Measurements from ENCODE around the gene PPFIA1. TPM values are rescaled to one million over a fixed set of nuclear protein-coding genes. Genes with fewer than 3 reads are reported as not detected.

Gene PPFIA1
- 73.0 TPM in 2 replicates for polyA plus RNA-seq (2013)

- Histone ChIP-seq H3K18ac (ENCODE audit: low read length) (peak within 1 kb of the TSS; percentile 51), H2BK120ac (ENCODE audit: insufficient read depth, low read length, poor library complexity) (peak within 1 kb of the TSS; percentile 29), H3K36me3 (ENCODE audit: control insufficient read depth in 1 of 2, insufficient read depth in 2 of 2, low read length in 2 of 2) (peaks cover 4 to 18% of the 10 kb centered on the region in 2 experiments), H3K4me3 (ENCODE audit: low read depth, low read length) (peak within 1 kb of the TSS; percentile 99), H3K27me3 (ENCODE audit: insufficient read depth, low read length) (no peaks in the 10 kb centered on the region), H2AFZ (ENCODE audit: insufficient read depth, low read length, poor library complexity) (peak within 1 kb of the TSS; percentile 78), H3K9ac (ENCODE audit: low read length) (peak within 1 kb of the TSS; percentile 92), H3K9me3 (ENCODE audit: insufficient read depth, low read depth, low read length) (no peaks in the 10 kb centered on the region), H2BK12ac (ENCODE audit: low read length) (no peak within 1 kb of the TSS), H3K23ac (ENCODE audit: low read length) (no peak within 1 kb of the TSS), H4K8ac (ENCODE audit: low read depth, low read length) (peak within 1 kb of the TSS; percentile 74), H4K91ac (ENCODE audit: low read depth, low read length) (peak within 1 kb of the TSS; percentile 67), H3K27ac (ENCODE audit: low read depth, low read length) (peak within 1 kb of the TSS; percentile 62), H2BK5ac (ENCODE audit: low read depth, low read length, poor library complexity) (peak within 1 kb of the TSS; percentile 34), H3K4me1 (ENCODE audit: control insufficient read depth in 1 of 2, insufficient read depth in 2 of 2, low read length in 2 of 2) (no peaks in the 10 kb centered on the region), H3K4me2 (ENCODE audit: low read length) (peak within 1 kb of the TSS; percentile 98), H3K79me1 (ENCODE audit: low read length) (peaks cover 10% of the 10 kb centered on the region), H3K4ac (ENCODE audit: low read depth, low read length) (peak within 1 kb of the TSS; percentile 83), H2AK5ac (ENCODE audit: low read length) (no peak within 1 kb of the TSS), H3K79me2 (ENCODE audit: control insufficient read depth, insufficient read depth, low read length, poor library complexity) (peaks cover 9% of the 10 kb centered on the region), H3K14ac (ENCODE audit: low read length) (peak within 1 kb of the TSS; percentile 78), H4K12ac (ENCODE audit: low read depth, low read length) (peak within 1 kb of the TSS; percentile 60)
- WGBS (ENCODE audit: extremely low coverage, insufficient coverage, insufficient read length) = no CpG with 5 or more reads among the region's 99 CpGs
- peak; percentile 97 to 99 for DNase-seq
These were observed at the start of gene PPFIA1 for GRCh38 chr11:70270104-70270876. Gene PPFIA1, plus strand, starts transcription at chr11:70270690. Its CDS starts 1,483 bp downstream, at chr11:70272173.

- WGBS (ENCODE audit: extremely low coverage, insufficient coverage, insufficient read length) = no CpG with 5 or more reads among the region's 1 CpG
These were observed 49.6 kb upstream of the PPFIA1 start for GRCh38 chr11:70220920-70221319.

GRCh38 chr11:70225681-70226177 lies 44.8 kb upstream of the PPFIA1 start:
- WGBS (ENCODE audit: extremely low coverage, insufficient coverage, insufficient read length) = no CpG with 5 or more reads among the region's 8 CpGs
- Histone ChIP-seq H3K36me3 (ENCODE audit: control insufficient read depth in 1 of 2, insufficient read depth in 2 of 2, low read length in 2 of 2) (no peaks in the 10 kb centered on the region), H4K8ac (ENCODE audit: low read depth, low read length) (no peak overlapping the region)

More at GRCh38 chr11:70220920-70221319, 49.6 kb upstream of the PPFIA1 start:
- no peak overlapping the region for H4K12ac ChIP-seq (ENCODE audit: low read depth, low read length)
- H3K9me3 ChIP-seq (ENCODE audit: insufficient read depth, low read depth, low read length) = no peaks in the 10 kb centered on the region
- H4K8ac ChIP-seq (ENCODE audit: low read depth, low read length) = no peak overlapping the region
- no peaks in the 10 kb centered on the region for H3K36me3 ChIP-seq (ENCODE audit: control insufficient read depth in 1 of 2, insufficient read depth in 2 of 2, low read length in 2 of 2)
- no peak overlapping the region for H2BK12ac ChIP-seq (ENCODE audit: low read length)
- no peak overlapping the region for H3K9ac ChIP-seq (ENCODE audit: low read length)
- H3K79me1 ChIP-seq (ENCODE audit: low read length) = no peaks in the 10 kb centered on the region
- DNase-seq = no peak
- no peak overlapping the region for H2AFZ ChIP-seq (ENCODE audit: insufficient read depth, low read length, poor library complexity)
- no peak overlapping the region for H3K4me3 ChIP-seq (ENCODE audit: low read depth, low read length)
- no peak overlapping the region for H3K4ac ChIP-seq (ENCODE audit: low read depth, low read length)
- no peak overlapping the region for H3K4me2 ChIP-seq (ENCODE audit: low read length)
- H3K27me3 ChIP-seq (ENCODE audit: insufficient read depth, low read length) = no peaks in the 10 kb centered on the region
- no peak overlapping the region for H2AK5ac ChIP-seq (ENCODE audit: low read length)
- H3K27ac ChIP-seq (ENCODE audit: low read depth, low read length) = no peak overlapping the region
- H3K14ac ChIP-seq (ENCODE audit: low read length) = no peak overlapping the region
- H3K23ac ChIP-seq (ENCODE audit: low read length) = no peak overlapping the region
- no peak overlapping the region for H4K91ac ChIP-seq (ENCODE audit: low read depth, low read length)
- H2BK5ac ChIP-seq (ENCODE audit: low read depth, low read length, poor library complexity) = no peak overlapping the region
- H3K4me1 ChIP-seq (ENCODE audit: control insufficient read depth in 1 of 2, insufficient read depth in 2 of 2, low read length in 2 of 2) = no peaks in the 10 kb centered on the region
- H3K79me2 ChIP-seq (ENCODE audit: control insufficient read depth, insufficient read depth, low read length, poor library complexity) = no peaks in the 10 kb centered on the region
- no peak overlapping the region for H3K18ac ChIP-seq (ENCODE audit: low read length)
- H2BK120ac ChIP-seq (ENCODE audit: insufficient read depth, low read length, poor library complexity) = no peak overlapping the region

GRCh38 chr11:70226183-70226582 lies 44.3 kb upstream of the PPFIA1 start:
- WGBS (ENCODE audit: extremely low coverage, insufficient coverage, insufficient read length) = no CpG with 5 or more reads among the region's 3 CpGs
- H3K9me3 ChIP-seq (ENCODE audit: insufficient read depth, low read depth, low read length) = no peaks in the 10 kb centered on the region
- no peak overlapping the region for H2AFZ ChIP-seq (ENCODE audit: insufficient read depth, low read length, poor library complexity)
- no peaks in the 10 kb centered on the region for H3K79me2 ChIP-seq (ENCODE audit: control insufficient read depth, insufficient read depth, low read length, poor library complexity)
- H3K36me3 ChIP-seq (ENCODE audit: control insufficient read depth in 1 of 2, insufficient read depth in 2 of 2, low read length in 2 of 2) = no peaks in the 10 kb centered on the region
- no peak overlapping the region for H2BK5ac ChIP-seq (ENCODE audit: low read depth, low read length, poor library complexity)
- no peak overlapping the region for H3K4me3 ChIP-seq (ENCODE audit: low read depth, low read length)
- H4K91ac ChIP-seq (ENCODE audit: low read depth, low read length) = no peak overlapping the region
- no peak overlapping the region for H2AK5ac ChIP-seq (ENCODE audit: low read length)
- no peak overlapping the region for H4K12ac ChIP-seq (ENCODE audit: low read depth, low read length)
- H2BK120ac ChIP-seq (ENCODE audit: insufficient read depth, low read length, poor library complexity) = no peak overlapping the region
- H3K23ac ChIP-seq (ENCODE audit: low read length) = no peak overlapping the region
- no peak overlapping the region for H3K27ac ChIP-seq (ENCODE audit: low read depth, low read length)
- no peak overlapping the region for H3K4ac ChIP-seq (ENCODE audit: low read depth, low read length)
- no peaks in the 10 kb centered on the region for H3K79me1 ChIP-seq (ENCODE audit: low read length)
- DNase-seq = no peak
- no peak overlapping the region for H4K8ac ChIP-seq (ENCODE audit: low read depth, low read length)
- no peak overlapping the region for H3K4me2 ChIP-seq (ENCODE audit: low read length)
- H3K18ac ChIP-seq (ENCODE audit: low read length) = no peak overlapping the region
- no peak overlapping the region for H3K9ac ChIP-seq (ENCODE audit: low read length)
- H3K14ac ChIP-seq (ENCODE audit: low read length) = no peak overlapping the region
- no peak overlapping the region for H2BK12ac ChIP-seq (ENCODE audit: low read length)
- H3K27me3 ChIP-seq (ENCODE audit: insufficient read depth, low read length) = no peaks in the 10 kb centered on the region
- peaks cover 1 to 3% of the 10 kb centered on the region in 2 experiments for H3K4me1 ChIP-seq (ENCODE audit: control insufficient read depth in 1 of 2, insufficient read depth in 2 of 2, low read length in 2 of 2)

More at GRCh38 chr11:70225681-70226177, 44.8 kb upstream of the PPFIA1 start:
- Histone ChIP-seq H4K91ac (ENCODE audit: low read depth, low read length) (peak overlapping the region; percentile 3), H3K14ac (ENCODE audit: low read length) (no peak overlapping the region), H2BK12ac (ENCODE audit: low read length) (no peak overlapping the region), H3K27ac (ENCODE audit: low read depth, low read length) (no peak overlapping the region), H4K12ac (ENCODE audit: low read depth, low read length) (no peak overlapping the region), H2BK120ac (ENCODE audit: insufficient read depth, low read length, poor library complexity) (no peak overlapping the region), H3K9ac (ENCODE audit: low read length) (no peak overlapping the region), H2BK5ac (ENCODE audit: low read depth, low read length, poor library complexity) (no peak overlapping the region), H3K4me1 (ENCODE audit: control insufficient read depth in 1 of 2, insufficient read depth in 2 of 2, low read length in 2 of 2) (peaks cover 1 to 3% of the 10 kb centered on the region in 2 experiments), H2AK5ac (ENCODE audit: low read length) (no peak overlapping the region), H3K79me1 (ENCODE audit: low read length) (no peaks in the 10 kb centered on the region), H3K18ac (ENCODE audit: low read length) (no peak overlapping the region), H3K4ac (ENCODE audit: low read depth, low read length) (no peak overlapping the region), H2AFZ (ENCODE audit: insufficient read depth, low read length, poor library complexity) (no peak overlapping the region), H3K4me2 (ENCODE audit: low read length) (no peak overlapping the region), H3K4me3 (ENCODE audit: low read depth, low read length) (no peak overlapping the region), H3K9me3 (ENCODE audit: insufficient read depth, low read depth, low read length) (no peaks in the 10 kb centered on the region), H3K79me2 (ENCODE audit: control insufficient read depth, insufficient read depth, low read length, poor library complexity) (no peaks in the 10 kb centered on the region), H3K27me3 (ENCODE audit: insufficient read depth, low read length) (no peaks in the 10 kb centered on the region), H3K23ac (ENCODE audit: low read length) (no peak overlapping the region)
- no peak for DNase-seq

All from trophoblast cell (in vitro differentiated cells and primary cell).